Endothelial cell of umbilical vein (primary cell): ENCODE results near the gene REPS2. TPM values are rescaled to one million over a fixed set of nuclear protein-coding genes. Genes with fewer than 3 reads are reported as not detected.

Experiments used
- BruUV-seq: library from RNA; stranded (reverse); fragments of 400-500 nt; replicated peaks from 2 replicates; lab custom pipeline; 2021; lab: Mats Ljungman, UMichigan
- CTCF ChIA-PET: fragments of 300-600, 350-600 bp; sonication (Branson Sonifier 250); formaldehyde crosslinking; loops from one replicate; lab custom pipeline; 2021; ENCODE audit warnings: antibody characterized with exemption, inconsistent platforms; lab: Charles Lee
- POLR2A ChIA-PET: fragments of 300-600, 350-600 bp; sonication (Branson Sonifier 250); formaldehyde crosslinking; loops from one replicate; lab custom pipeline; 2021; ENCODE audit warnings: antibody characterized with exemption, inconsistent platforms; lab: Charles Lee
- DNase-seq: peaks from one replicate; pipeline ENCODE4 v3.0.0-alpha.2; 2011; ENCODE audit warnings: low read depth, low spot score
- FAIRE-seq: peaks from 2 replicates; lab custom pipeline; 2011; peaks lifted over from hg19 to GRCh38; lab: Jason Lieb, UNC
- H2AFZ ChIP-seq: 2 replicates; pipeline ENCODE4 v1.6.0; 2012; ENCODE audit warnings: low read depth, low read length, control low read depth, inconsistent platforms
- H3K27ac ChIP-seq: 2 replicates; pipeline ENCODE4 v1.5.1; 2011; ENCODE audit warnings: low read depth, mild to moderate bottlenecking, control low read depth, low read length, moderate library complexity; ENCODE audit not compliant: insufficient read depth
- H3K27me3 ChIP-seq, 2 experiments: 2 replicates each; pipeline versions ENCODE4 v1.6.0 to v1.6.1; 2011; ENCODE audit warnings: low read length in 2 of 2, mixed read lengths in 1 of 2; ENCODE audit not compliant: control insufficient read depth in 2 of 2, insufficient read depth in 2 of 2
- H3K36me3 ChIP-seq, 2 experiments: 2 replicates in 1 of 2; 3 replicates in 1 of 2; pipeline ENCODE4 v1.5.1; 2011; ENCODE audit warnings: low read length in 2 of 2, mild to moderate bottlenecking in 1 of 2, moderate library complexity in 1 of 2; ENCODE audit not compliant: control insufficient read depth in 2 of 2, insufficient read depth in 2 of 2; ENCODE audit errors: extremely low read depth in 1 of 2
- H3K4me1 ChIP-seq: 3 replicates; pipeline ENCODE4 v1.5.1; 2011; ENCODE audit warnings: mild to moderate bottlenecking, low read length; ENCODE audit not compliant: control insufficient read depth, insufficient read depth; ENCODE audit errors: extremely low read depth
- H3K4me2 ChIP-seq: 2 replicates; pipeline ENCODE4 v1.6.1; 2011; ENCODE audit warnings: low read length, control low read depth, mixed read lengths; ENCODE audit not compliant: insufficient read depth
- H3K4me3 ChIP-seq, 3 experiments: fragments of 200-600 bp in 1 of 3; sonication (generic), shearing (Covaris generic) in 1 of 3; replicated peaks in 1 of 3; 2 replicates each; pipeline ENCODE4 v1.5.1; 2011 to 2016; ENCODE audit warnings: control low read depth in 3 of 3, low read length in 3 of 3, mild to moderate bottlenecking in 2 of 3, inconsistent platforms in 1 of 3, low read depth in 1 of 3, moderate library complexity in 1 of 3; ENCODE audit not compliant: insufficient read depth in 1 of 3
- H3K79me2 ChIP-seq: 2 replicates; pipeline ENCODE4 v1.6.0; 2012; ENCODE audit warnings: low read length, inconsistent platforms; ENCODE audit not compliant: control insufficient read depth, insufficient read depth
- H3K9ac ChIP-seq: replicated peaks from 2 replicates; pipeline ENCODE3; 2011; ENCODE audit warnings: low read length, control low read depth; ENCODE audit not compliant: insufficient read depth; ENCODE audit errors: extremely low read depth
- H3K9me1 ChIP-seq: replicated peaks from 3 replicates; pipeline ENCODE4 v1.6.0; 2011; ENCODE audit warnings: mild to moderate bottlenecking, low read length; ENCODE audit not compliant: control insufficient read depth, insufficient read depth; ENCODE audit errors: extremely low read depth
- H3K9me3 ChIP-seq: replicated peaks from 2 replicates; pipeline ENCODE4 v1.5.1; 2012; ENCODE audit warnings: low read length, inconsistent platforms; ENCODE audit not compliant: control insufficient read depth, insufficient read depth
- H4K20me1 ChIP-seq: replicated peaks from 2 replicates; pipeline ENCODE3; 2011; ENCODE audit warnings: mild to moderate bottlenecking, low read length; ENCODE audit not compliant: control insufficient read depth, insufficient read depth; ENCODE audit errors: extremely low read depth
- CTCF ChIP-seq, 2 donors: IDR thresholded peaks; 1 replicate in 1 of 2; 2 replicates in 1 of 2; pipeline ENCODE4 v1.5.1; 2011; ENCODE audit warnings: low read length in 2 of 2, mild to moderate bottlenecking in 2 of 2, moderate library complexity in 2 of 2, control low read depth in 1 of 2, inconsistent platforms in 1 of 2, low read depth in 1 of 2; ENCODE audit not compliant: insufficient read depth in 1 of 2; ENCODE audit errors: extremely low read depth in 1 of 2
- EZH2 ChIP-seq: IDR thresholded peaks from 2 replicates; pipeline ENCODE4 v1.6.1; 2012; ENCODE audit warnings: borderline replicate concordance, low read depth, mild to moderate bottlenecking, moderate library complexity, low read length, inconsistent platforms; ENCODE audit not compliant: severe bottlenecking
- FOS ChIP-seq: IDR thresholded peaks from 2 replicates; pipeline ENCODE4 v1.6.1; 2011; ENCODE audit warnings: mild to moderate bottlenecking, low read length, moderate library complexity, borderline replicate concordance; ENCODE audit not compliant: insufficient read depth
- GATA2 ChIP-seq: IDR thresholded peaks from 2 replicates; pipeline ENCODE4 v1.7.0; 2011; ENCODE audit warnings: low read depth, mild to moderate bottlenecking, moderate library complexity, mixed read lengths, low read length; ENCODE audit not compliant: insufficient read length, insufficient read depth
- JUN ChIP-seq: IDR thresholded peaks from 2 replicates; pipeline ENCODE4 v1.6.1; 2011; ENCODE audit warnings: borderline replicate concordance, low read depth; ENCODE audit not compliant: insufficient read length, insufficient read depth
- MYC ChIP-seq: IDR thresholded peaks from one replicate; pipeline ENCODE4 v1.6.1; 2011; ENCODE audit warnings: mild to moderate bottlenecking, low read depth, low read length
- POLR2A ChIP-seq: IDR thresholded peaks from 2 replicates; pipeline ENCODE4 v1.6.1; 2012; ENCODE audit warnings: low read depth, mild to moderate bottlenecking, control low read depth, low read length
- POLR2AphosphoS5 ChIP-seq: IDR thresholded peaks from 2 replicates; pipeline ENCODE4 v1.6.1; 2012; ENCODE audit warnings: low read depth, mild to moderate bottlenecking, control low read depth, low read length, moderate library complexity; ENCODE audit not compliant: insufficient read depth
- dilution Hi-C: fragments of 300-500 bp; cut with MboI; formaldehyde crosslinking; loops from one replicate; pipeline ENCODE4 v1.15.0; 2019; ENCODE audit warnings: low sequenced_read_pairs; ENCODE audit not compliant: extremely low pct_ligation_motif_present
- intact Hi-C: fragments of 100-400 bp; cut with micrococcal nuclease; formaldehyde crosslinking; loops from one replicate; pipeline ENCODE4 v1.10.0; 2022
- polyA plus RNA-seq, 4 experiments: library from polyadenylated mRNA; depleted of rRNA in 3 of 4; stranded (reverse) in 3 of 4; unstranded in 1 of 4; fragments of >200 nt; gene quantifications; 2 replicates each; pipeline versions ENCODE4 v1.2.1 to v1.2.3, GENCODE V29; 2011 to 2012; ENCODE audit warnings: missing spikeins in 1 of 4
- total RNA-seq: library from RNA; stranded (reverse); gene quantifications from 2 replicates; pipeline ENCODE4 v1.2.3, GENCODE V29; 2021
- TF ChIP-seq, protein P1 (sequence below): IDR thresholded peaks from 2 replicates; pipeline ENCODE4 v1.6.1; 2011; ENCODE audit not compliant: insufficient read depth, insufficient read length

REPS2 gene
- total and polyA plus RNA-seq, 2 donors (not counting 3 experiments of a cell fraction or from before 2014, with no cell fraction given) = 0.91 to 2.6 TPM

DNA sequence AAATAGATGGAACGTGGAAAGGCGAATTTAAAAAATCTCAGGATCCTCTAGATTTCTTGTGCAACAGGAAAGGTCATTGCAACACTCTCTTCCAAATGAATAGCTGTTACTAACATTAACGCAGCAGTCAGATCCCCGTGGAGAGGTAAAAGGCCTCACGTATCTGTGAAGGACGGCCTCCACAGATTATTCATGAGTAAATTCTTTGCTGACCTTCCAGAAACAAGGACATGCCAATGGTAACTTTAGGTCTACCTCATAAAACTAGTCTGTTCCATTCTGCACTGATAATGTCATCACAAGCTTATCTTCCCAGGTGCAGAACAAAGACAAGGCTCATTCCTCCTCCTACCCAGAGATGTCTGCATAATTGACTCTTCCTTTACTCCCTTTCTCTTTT lies 16.1 kb upstream of the REPS2 start:
- FAIRE-seq = no peak
- H4K20me1 ChIP-seq = no peaks in the 10 kb centered on the region
- BruUV-seq = no TSS peak
- no peak overlapping the region for H3K4me2 ChIP-seq
- dilution Hi-C loops (no loop called here), intact Hi-C loops (no loop called here)
- TF ChIP-seq FOS (no peak), POLR2AphosphoS5 (no peak), POLR2A (no peak), CTCF (IDR thresholded peaks at IDR 0.05; ENCODE audit: extremely low read depth in 1 of 2, insufficient read depth in 1 of 2, low read depth in 1 of 2, low read length in 2 of 2) (no peak), JUN (no peak), MYC (no peak), GATA2 (no peak), EZH2 (no peak)
- TF ChIP-seq, protein P1, sequence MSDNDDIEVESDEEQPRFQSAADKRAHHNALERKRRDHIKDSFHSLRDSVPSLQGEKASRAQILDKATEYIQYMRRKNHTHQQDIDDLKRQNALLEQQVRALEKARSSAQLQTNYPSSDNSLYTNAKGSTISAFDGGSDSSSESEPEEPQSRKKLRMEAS = no peak
- H3K79me2 ChIP-seq = no peaks in the 10 kb centered on the region
- ChIA-PET POLR2A (no interaction called here), CTCF (interaction anchor here (1.0 to 2.7 kb wide), 2 partner anchors 47 to 116 kb away, joined by 3 to 9 read pairs; no protein-coding TSS in a partner anchor)
- H3K4me3 ChIP-seq = no peak overlapping the region
- no peak overlapping the region for H3K27ac ChIP-seq
- H3K4me1 ChIP-seq = no peaks in the 10 kb centered on the region
- H2AFZ ChIP-seq = no peak overlapping the region
- no peaks in the 10 kb centered on the region for H3K9me3 ChIP-seq
- no peaks in the 10 kb centered on the region for H3K36me3 ChIP-seq
- H3K9ac ChIP-seq = no peak overlapping the region
- no peaks in the 10 kb centered on the region for H3K9me1 ChIP-seq
- no peaks in the 10 kb centered on the region for H3K27me3 ChIP-seq
- DNase-seq = no peak
